Measurements from ENCODE around the gene ZNF268.

GRCh38 chr12:133215724-133216123, 34.4 kb downstream of the ZNF268 start:
- no peak for TF ChIP-seq CTCF (IDR thresholded peaks at IDR 0.05)
- TF ChIP-seq POLR2A (IDR thresholded peaks at IDR 0.05), result no peak
